ENCODE results near the gene C19orf33. TPM values are rescaled to one million over a fixed set of nuclear protein-coding genes. Genes with fewer than 3 reads are reported as not detected.
"Not testable (repeated sequence)": the region's sequence is repeated elsewhere in the genome, so short reads cannot be mapped to it uniquely, and the experiment has no call there.

C19orf33 gene
- polyA plus RNA-seq (ENCODE audit: insufficient read length in 4 of 4), result 10 to 100 TPM in 3 of 4 donors, 1 to 10 TPM in 1; 6.9 to 15.2 (median 12.2) TPM

DNA sequence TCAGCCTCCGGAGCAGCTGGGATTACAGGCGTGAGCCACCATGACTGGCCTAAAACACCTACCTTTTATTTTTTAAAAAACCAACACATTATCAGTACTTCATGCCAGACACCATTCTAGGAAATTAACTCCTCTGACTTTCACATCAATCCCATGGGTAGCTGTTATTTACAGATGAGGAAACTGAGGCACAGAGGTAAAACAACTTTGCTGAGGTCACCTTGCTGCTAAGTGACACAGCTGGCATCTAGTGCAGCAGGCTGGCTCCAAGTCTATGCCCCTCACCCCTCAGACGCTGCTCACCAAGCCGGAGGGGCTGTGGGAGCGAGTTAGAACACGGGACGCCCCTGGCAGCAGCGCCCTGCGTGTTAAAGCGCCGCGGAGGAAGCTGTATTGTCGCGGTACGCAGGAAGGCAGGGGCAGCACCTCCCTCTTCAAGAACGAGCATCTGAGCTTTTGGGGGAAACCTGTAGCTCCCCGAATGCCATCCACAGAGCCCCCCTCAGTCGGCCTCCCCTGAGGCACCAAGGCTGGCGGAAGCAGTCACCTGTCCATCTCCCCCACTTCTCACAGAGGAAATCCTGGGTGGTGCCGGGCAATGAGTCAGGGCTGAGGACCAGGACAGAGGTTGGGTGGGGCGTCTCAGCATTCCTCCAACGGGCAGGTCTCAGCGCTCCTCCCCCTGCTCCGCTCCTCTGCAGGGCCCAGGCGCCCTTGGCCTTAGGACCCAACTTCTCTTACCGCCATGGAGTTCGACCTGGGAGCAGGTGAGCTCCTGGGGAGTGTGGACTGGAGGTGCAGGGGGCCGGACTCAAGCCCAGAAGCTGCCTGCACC lies at the start of gene C19orf33:
Gene C19orf33, plus strand, starts transcription at position 735 of the 835 bp plus-strand sequence. Its CDS starts 11 bp downstream, at position 746.
- no peak for DNase-seq (ENCODE audit: low read depth in 4 of 4, low spot score in 2 of 4)

GRCh38 chr19:38255383-38256014 lies 48.6 kb upstream of the C19orf33 start:
- DNase-seq (ENCODE audit: low read depth in 4 of 4, low spot score in 2 of 4), result no peak

DNA sequence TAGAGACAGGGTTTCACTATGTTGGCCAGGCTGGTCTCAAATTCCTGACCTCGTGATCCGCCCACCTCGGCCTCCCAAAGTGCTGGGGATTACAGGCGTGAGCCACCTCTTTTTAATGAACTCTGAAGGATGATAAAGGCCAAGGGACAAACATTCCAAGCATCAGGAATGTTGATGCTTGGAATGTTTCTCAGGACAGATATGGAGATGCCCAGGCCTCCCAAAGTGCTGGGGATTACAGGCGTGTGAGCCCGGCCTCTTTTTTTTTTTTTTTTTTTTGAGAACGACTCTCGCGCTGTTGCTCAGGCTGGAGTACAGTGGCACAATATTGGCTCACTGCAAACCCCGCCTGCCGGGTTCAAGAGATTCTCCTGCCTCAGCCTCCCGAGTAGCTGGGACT lies 42.1 kb upstream of the C19orf33 start:
- DNase-seq (ENCODE audit: low read depth in 4 of 4, low spot score in 2 of 4), result not testable (repeated sequence)

DNA sequence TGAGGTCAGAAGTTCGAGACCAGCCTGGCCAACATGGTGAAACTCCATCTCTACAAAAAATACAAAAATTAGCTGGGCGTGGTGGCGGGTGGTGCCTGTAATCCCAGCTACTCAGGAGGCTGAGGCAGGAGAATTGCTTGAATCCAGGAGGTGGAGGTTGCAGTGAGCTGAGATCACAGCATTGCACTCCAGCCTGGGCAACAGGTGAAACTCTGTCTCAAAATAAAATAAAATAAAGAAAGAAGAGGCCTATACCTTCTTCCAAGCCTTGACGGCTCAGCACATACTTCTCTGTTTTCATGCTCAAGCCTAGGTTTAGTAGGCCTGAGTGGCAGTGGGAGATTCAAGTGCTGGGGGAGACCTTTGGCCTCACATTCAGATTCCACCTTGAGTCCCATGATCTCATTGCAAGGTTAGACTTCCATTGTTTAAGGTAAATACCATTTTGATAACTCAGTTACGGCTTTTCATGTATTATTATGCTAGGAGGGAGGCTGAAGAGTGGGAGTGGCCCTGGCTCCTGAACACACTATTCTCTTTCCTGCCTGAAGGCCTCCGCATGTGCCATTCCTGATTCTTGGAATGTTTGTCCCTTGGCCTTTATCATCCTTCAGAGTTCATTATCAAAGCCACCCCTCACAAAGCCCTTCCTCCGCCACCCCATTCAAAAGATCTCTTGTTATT lies 41.3 kb upstream of the C19orf33 start:
- no peak for DNase-seq (ENCODE audit: low read depth in 4 of 4, low spot score in 2 of 4)

DNA sequence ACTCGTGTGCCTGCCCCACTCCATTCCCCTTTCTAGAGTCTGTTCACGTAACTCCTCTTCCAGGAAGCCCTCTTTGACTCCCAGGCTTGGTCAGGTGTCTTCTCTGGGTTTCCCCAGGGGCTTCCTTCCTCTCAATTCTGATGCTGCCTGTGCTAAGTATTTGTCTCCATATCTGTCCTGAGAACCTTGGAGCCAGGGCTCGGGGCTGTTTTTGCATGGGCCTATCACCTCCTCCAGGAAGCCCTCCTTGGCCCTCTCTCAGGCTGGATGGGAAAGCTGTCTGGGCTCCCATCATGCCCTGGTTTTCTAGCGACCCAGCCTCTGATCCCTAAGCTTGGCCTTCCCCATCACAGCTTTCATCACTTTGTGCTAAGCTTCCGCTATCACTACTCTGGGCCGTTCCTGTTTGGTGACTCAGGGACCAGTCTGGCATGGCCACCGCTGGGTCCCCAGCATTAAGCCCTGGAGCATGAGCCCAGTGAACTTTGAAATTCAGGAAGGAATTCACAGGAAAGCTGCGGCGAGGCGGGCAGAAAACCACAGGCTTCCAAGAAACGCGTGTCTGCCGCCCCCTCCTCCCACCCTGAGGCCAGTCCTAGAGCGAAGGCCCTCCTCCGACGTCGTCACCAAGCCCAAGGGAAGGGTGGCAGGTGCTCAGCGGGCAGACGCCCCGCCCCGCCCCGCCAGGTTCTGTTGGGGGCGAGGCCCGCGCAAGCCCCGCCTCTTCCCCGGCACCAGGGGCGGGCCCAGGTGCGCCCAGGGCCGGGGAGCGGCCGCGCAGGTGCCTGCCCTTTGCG lies 40.2 kb upstream of the C19orf33 start:
- no peak for DNase-seq (ENCODE audit: low read depth in 4 of 4, low spot score in 2 of 4)

- no peak for DNase-seq (ENCODE audit: low read depth in 4 of 4, low spot score in 2 of 4)
Measured at GRCh38 chr19:38264486-38265212, 39.4 kb upstream of the C19orf33 start, which contains the start of gene SPINT2. Gene SPINT2 (plus strand): TSS chr19:38264573. CDS start chr19:38264893, 320 bp downstream.

DNA sequence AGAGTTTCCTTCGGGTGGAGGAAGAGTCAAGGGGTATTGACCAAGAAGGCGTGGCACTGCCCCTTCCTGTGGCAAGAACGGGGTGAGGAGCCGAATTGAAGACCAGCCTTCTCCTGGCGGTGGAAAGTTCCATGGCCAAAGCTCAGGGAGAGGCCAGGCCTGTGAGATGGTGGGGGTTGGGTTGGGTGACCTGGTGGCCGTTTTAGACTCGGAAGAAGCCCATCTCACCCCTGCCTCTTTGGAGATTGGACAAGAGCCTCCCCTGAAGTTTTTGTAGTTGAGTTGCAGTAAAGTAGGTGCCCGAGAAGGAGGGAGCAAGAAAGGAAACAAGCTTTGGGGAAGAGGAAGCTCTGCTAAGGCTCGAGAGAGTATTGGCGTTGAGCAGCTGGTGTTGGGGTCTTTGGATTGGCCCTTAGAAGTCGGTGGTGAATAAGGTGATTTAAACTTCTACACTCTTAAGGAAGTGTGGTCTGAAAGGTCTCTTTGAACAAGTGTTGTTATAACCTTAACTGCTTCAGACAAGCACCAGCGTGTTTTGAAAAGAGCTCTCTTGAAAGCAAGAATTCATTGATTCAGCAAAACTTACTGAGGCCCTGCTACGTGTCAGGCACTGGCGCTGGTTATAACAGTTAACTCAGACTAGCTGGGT lies 38.7 kb upstream of the C19orf33 start:
- no peak for DNase-seq (ENCODE audit: low read depth in 4 of 4, low spot score in 2 of 4)

DNA sequence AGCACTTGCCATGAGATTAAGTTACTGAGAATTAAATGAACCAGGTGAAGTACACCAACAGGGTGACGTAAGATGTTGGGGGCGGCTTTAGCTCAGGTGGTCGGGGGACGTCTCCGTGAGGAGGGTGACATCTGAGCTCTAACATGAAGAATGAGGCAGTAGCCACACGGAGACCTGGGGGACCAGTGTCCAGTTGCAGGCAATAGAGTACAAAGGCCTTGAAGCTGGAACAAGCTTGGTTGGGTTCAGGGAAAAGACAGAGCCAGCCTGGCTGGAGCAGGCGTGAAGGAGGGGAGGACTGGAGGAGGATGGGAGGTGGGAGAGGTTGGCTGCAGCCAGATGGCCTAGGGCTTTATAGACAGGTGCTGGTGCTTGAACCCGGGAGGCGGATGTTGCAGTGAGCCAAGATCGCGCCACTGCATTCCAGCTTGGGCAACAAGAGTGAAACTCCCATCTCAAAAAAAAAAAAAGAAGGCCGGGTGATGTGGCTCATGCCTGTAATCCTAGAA lies 38.1 kb upstream of the C19orf33 start:
- DNase-seq (ENCODE audit: low read depth in 4 of 4, low spot score in 2 of 4), result no peak

DNA sequence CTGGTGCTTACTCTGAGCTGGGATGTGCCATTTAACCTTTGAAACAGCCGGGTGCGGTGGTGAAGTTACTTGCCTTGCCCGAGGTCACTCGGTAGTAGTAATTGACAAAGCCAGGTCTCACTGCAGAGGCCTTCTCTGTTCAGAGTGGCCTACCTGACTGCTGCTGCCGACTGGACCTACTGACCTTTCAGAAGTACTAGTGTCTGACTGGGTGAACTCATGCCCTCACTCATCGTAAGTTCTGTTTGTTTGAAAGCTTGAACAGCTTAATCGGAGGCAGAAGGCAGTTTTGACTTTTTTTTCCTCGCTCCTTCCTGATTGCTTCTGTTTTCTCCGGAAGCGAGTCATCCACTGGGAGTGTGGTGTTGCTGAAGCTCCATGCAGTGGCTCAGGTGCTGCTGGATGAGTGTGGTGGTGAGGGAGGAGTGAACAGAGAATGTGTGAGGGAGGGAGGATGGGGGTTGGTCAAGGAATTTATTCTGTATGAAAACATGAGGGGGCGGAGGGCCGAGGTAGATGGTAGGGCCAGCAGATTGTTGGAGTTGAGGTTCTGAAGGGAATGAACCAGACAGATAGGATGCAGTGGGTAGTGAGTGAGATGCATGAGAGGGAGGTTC lies 37.0 kb upstream of the C19orf33 start:
- DNase-seq (ENCODE audit: low read depth in 4 of 4, low spot score in 2 of 4), result no peak

GRCh38 chr19:38267761-38268483 lies 36.1 kb upstream of the C19orf33 start:
- DNase-seq (ENCODE audit: low read depth in 4 of 4, low spot score in 2 of 4), result no peak

- DNase-seq (ENCODE audit: low read depth in 4 of 4, low spot score in 2 of 4), result no peak
Measured at GRCh38 chr19:38268539-38268938, 35.5 kb upstream of the C19orf33 start.

GRCh38 chr19:38270587-38271167 lies 33.4 kb upstream of the C19orf33 start:
- DNase-seq (ENCODE audit: low read depth in 4 of 4, low spot score in 2 of 4), result no peak

DNA sequence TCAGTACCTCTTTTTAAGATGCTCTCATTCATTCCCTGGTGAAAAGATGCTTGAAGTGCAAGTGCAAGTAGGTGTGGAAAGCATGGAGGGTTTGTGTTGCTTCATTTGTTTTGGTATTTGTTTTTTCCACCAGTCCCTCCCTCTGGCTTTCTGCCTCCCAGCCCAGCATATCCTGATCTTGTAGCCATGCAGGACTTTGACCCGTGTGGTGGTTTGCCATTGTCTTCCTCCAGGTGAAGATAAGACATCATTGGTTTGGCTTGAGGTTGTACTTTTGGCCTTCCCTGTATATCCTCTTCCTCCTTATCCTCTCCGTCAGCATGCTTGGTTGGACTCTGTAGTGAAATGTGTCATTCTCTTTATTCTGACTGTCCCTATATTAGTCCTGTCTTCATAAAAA lies 30.6 kb upstream of the C19orf33 start:
- no peak for DNase-seq (ENCODE audit: low read depth in 4 of 4, low spot score in 2 of 4)

GRCh38 chr19:38274739-38275138 lies 29.3 kb upstream of the C19orf33 start:
- DNase-seq (ENCODE audit: low read depth in 4 of 4, low spot score in 2 of 4), result no peak

DNA sequence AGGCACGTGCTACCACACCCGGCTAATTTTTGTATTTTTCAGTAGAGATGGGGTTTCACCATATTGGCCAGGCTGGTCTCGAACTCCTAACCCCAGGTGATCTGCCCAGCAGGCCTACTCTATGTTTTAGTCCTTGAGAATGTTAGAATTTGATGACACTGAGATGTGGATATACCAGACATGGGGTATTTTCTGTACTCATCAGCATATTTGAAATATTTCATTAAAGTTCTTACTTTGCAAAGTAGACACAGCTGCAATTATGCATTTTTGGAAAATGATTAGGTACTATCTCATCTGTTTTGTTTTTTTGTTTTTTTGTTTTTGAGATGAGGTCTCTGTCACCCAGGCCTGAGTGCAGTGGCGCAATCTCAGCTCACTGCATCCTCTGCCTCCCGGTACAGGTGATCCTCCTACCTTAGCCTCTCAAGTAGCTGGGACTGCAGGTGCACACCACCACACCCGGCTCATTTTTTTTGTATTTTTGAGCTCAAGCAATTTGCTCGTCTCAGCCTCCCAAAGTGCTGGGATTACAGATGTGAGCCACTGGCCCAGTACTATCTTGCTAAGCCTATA lies 27.0 kb upstream of the C19orf33 start:
- DNase-seq (ENCODE audit: low read depth in 4 of 4, low spot score in 2 of 4), result no peak

- no peak for DNase-seq (ENCODE audit: low read depth in 4 of 4, low spot score in 2 of 4)
Measured at GRCh38 chr19:38277549-38277948, 26.5 kb upstream of the C19orf33 start.

GRCh38 chr19:38277969-38278680 lies 25.9 kb upstream of the C19orf33 start:
- no peak for DNase-seq (ENCODE audit: low read depth in 4 of 4, low spot score in 2 of 4)
